Prostate gland (tissue), 2 donors: Measurements from ENCODE around the gene QPCT.

Source experiments
- CTCF ChIP-seq, 4 experiments: fragments of 200-600 bp in 2 of 4; fragments of 450-650 bp in 2 of 4; sonication (generic) in 2 of 4; IDR thresholded peaks; 1 replicate in 3 of 4; 2 replicates in 1 of 4; pipeline ENCODE4 v1.5.1; 2016 to 2019; ENCODE audit warnings: antibody characterized with exemption in 4 of 4, mild to moderate bottlenecking in 2 of 4, moderate library complexity in 2 of 4
- POLR2A ChIP-seq: fragments of 450-650 bp; IDR thresholded peaks from one replicate; pipeline ENCODE4 v1.6.1; 2016; ENCODE audit warnings: antibody characterized with exemption, mild to moderate bottlenecking

- TF ChIP-seq CTCF (IDR thresholded peaks at IDR 0.05) (no peak), POLR2A (no peak)
These were observed 18.1 kb upstream of the QPCT start for GRCh38 chr2:37326285-37326684.
